ENCODE data around the gene ODAPH.
"Not testable (repeated sequence)": the region's sequence is repeated elsewhere in the genome, so short reads cannot be mapped to it uniquely, and the experiment has no call there.

The ODAPH gene, protein sequence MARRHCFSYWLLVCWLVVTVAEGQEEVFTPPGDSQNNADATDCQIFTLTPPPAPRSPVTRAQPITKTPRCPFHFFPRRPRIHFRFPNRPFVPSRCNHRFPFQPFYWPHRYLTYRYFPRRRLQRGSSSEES

DNA sequence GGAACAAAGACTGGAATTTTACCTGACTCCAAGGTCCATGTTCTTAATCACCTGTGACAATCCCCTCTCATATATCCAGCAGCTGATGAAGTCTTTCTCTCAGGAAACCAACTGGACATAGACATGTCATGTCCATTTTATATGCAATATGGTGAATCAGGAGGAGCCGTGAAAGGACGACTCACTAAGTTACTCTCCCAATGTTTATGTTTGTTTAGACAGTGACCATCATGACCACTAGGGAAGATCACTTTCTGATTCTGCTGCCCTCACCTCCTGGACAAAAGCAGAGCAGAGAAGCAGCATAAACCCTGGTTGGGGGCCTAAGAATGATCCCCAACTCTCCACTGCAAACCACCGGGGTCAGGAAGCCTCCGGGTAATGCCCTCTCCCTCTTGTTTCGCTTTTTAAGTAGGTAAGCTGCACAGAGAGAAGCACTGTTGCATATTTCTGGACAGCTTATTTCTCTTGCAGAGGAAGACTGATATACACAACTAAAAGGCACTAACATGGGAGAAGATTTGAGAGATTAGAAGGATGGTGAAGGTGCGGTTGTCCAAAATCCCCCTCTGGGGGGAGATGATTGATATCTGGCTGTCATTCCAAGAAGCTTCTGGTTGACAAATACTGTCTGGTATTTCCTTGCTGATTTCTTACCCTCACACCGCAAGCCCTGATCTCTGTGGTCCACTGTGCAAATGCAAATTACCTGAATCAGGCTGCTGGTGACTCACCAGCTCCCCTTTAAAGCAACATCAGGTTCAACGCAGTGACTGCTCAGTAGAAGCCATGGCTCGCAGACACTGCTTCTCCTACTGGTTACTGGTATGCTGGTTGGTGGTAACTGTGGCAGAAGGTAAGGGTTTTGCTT, at the start of gene ODAPH:
ODAPH (plus strand) TSS at position 773 of the 871 bp plus-strand sequence; CDS start at position 790, 17 bp downstream.
- no peak for DNase-seq (ENCODE audit: low read depth in 3 of 3, low spot score in 1 of 3)

DNA sequence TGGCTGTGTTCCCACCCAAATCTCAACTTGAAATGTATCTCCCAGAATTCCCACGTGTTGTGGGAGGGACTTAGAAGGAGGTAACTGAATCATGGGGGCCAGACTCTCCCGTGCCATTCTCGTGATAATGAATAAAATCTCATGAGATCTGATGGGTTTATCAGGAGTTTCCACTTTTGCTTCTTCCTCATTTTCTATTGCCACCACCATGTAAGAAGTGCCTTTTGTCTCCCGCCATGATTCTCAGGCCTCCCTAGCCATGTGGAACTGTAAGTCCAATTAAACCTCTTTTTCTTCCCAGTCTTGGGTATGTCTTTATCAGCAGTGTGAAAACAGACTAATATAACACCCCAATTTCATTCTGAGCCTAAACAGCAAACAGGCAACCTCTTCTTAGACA, 46.3 kb upstream of the ODAPH start:
- not testable (repeated sequence) for DNase-seq (ENCODE audit: low read depth in 3 of 3, low spot score in 1 of 3)

DNA sequence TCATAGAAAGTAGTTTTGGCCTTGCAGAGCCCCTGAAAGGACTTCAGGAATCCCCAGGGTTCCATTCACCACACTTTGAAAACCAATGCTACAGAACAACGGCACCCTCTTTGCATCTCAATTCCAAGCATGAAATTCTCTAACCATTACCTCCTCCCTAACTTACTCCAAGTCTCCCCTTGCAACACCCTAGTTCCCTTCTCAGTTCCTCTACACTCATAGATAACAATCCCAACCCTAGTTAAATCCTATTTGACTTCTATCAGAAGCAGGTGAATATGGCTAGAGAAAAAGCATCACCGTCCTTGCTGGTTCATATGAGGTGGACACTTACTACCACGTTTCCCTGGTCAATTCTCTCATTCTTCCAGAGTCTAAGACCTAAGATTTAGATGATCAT, 44.0 kb upstream of the ODAPH start:
- no peak for DNase-seq (ENCODE audit: low read depth in 3 of 3, low spot score in 1 of 3)

DNA sequence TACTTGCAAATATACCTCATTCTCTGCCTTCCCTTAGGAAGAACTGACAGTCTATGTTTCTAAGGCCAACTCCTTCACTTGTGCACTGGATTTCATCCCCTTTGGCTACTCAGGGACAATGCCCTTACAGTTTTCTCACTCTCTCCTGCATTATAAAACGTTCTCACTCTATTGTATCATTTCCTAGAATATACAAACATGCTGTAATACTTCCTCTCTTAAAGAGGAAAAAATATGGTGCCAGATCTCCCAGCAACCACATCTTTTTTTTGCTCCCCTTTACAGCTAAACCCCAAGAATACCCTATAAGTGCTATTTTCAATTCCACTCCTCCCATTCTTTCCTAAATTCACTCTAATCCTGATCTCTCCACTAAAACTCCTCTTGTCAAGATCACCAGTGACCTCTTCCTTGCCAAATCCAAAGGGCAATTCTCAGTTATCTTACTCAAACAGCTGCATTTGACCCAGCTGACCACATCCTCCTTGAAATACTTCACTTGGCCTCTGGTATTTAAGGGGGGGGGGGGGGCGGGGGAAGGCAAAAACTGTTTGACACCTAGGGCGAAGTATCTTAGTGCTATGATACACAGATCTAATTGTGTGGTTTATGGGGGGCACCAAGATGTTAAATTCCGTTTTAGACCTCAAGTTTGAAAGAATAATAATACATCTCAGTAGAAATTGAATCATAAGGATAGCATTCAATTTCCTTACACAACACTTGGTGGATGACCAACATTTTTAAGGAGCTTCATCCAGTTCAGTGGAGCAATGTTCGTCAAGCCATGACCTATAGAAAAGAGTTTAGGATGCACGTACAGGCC, 43.3 kb upstream of the ODAPH start:
- no peak for DNase-seq (ENCODE audit: low read depth in 3 of 3, low spot score in 1 of 3)

DNA sequence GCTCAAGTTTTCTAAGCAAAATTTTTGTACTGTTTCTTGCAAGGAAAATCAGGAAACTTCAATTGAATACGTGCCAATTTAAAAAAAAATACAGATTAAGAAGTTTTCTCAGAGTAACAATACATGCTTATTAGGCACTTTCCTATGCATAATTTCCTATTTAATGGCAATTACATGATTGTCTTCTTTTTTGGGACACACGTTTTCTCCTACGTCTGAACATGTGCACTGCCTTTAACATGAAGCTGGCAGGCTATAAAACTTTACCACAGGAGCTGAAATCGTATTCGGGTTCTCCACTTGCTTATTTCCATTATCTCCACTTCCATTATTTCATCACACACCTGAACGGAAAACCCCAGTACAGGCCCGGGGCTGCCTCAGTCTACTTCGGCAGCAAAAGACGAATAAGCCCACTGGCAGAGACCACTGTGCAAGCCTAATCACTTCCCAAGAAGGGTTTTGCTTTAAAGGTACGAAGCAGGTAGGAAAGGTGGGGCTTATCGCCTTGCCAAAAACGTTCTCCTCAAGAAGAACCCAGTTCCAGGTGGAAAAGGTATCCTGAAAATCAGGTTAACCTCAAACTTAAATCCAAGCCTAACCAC, 42.2 kb upstream of the ODAPH start:
- no peak for DNase-seq (ENCODE audit: low read depth in 3 of 3, low spot score in 1 of 3)

DNA sequence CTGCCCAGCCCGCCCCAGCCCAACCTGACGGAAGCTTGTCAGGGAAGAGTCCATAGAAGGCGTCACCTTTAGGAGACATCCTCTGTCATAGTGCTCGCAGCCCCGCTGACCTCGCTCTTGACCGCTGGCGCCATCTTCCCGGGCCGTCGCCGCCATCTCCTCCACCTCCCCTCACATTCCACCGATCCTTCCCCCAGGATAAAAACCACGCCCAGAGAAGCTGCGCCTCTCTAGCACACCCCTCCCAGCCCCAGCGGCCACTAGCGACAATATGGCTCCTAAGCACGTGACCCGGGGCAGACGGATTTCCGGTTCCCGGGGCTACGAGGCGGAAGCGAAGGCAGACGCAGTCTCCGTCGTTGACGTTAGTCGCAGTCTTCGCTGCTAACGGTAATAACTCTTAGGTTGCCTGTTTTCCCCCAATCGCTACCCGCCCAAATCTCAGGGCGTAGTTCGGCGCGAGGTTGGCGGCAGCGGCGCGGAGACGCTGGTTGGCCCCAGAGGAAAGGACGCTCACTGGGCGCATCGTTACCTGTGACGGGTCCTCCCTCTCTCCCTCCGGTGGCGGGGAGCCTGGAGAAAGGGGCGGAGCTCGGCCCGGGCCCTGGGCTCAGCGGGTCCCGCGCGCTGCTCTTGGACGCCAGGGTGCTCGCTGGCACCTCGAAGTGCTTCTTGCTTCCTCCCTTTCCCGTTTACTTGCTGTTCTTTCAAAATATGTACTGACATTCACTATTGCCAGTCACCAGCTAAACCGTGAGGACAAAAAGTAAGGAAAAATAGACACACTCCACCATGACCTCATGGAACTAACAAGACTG, 41.5 kb upstream of the ODAPH start, which contains the start of the genes RCHY1 and THAP6:
RCHY1 (minus strand) TSS at position 273 of the 818 bp plus-strand sequence; CDS start at position 156, 117 bp downstream.
THAP6 (plus strand) TSS at position 343 of the 818 bp plus-strand sequence. CDS start 980 bp downstream, outside the sequence.
- DNase-seq (ENCODE audit: low read depth in 3 of 3, low spot score in 1 of 3): peak; percentile 74 to 81 (median 77)

DNA sequence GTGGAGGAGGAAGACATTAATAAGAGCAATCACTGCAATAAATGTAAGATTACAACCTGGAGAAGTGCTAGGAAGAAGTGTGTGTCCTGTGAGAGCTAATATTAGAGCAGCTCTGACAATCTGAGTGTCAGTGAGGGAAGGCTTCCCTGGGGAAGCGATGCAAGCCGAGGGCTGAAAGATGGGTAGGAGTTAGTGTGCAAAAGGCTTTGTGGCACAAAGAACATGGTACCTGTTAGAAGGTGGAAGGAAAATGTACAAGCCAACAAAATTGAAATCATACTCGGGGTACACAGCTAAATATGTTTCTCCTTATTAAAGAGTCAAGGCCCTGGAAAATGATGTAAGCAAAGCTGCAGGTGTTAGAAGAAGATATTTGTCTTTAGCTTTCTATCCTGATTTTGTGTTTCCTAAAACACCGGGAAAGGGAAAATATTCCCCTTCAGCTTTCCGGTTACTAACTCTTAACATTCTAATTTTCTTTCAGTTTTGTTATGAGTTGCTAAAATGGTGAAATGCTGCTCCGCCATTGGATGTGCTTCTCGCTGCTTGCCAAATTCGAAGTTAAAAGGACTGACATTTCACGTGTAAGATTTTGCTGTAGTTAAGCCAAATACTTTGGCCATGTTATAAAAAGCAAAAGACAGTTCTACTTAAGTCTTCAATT, 40.8 kb upstream of the ODAPH start:
- DNase-seq (ENCODE audit: low read depth in 3 of 3, low spot score in 1 of 3): no peak

DNA sequence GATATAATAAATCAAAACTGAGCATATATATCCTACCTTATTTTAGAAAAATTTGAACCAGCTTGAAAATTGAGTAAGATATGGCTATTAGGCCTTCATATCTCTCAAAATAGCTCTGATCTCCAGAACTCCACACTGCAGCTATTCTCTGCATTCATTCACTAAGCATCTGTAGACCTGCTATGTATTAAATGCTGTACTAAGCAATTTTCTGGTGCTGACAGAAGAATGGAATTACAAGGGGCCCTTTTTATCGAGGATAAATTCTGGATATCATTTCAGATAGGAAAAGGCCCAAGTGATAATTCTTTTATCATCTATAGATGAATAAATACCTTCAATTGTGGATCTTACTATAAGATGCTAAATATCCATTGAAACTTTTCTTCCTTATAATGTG, 39.7 kb upstream of the ODAPH start:
- no peak for DNase-seq (ENCODE audit: low read depth in 3 of 3, low spot score in 1 of 3)

DNA sequence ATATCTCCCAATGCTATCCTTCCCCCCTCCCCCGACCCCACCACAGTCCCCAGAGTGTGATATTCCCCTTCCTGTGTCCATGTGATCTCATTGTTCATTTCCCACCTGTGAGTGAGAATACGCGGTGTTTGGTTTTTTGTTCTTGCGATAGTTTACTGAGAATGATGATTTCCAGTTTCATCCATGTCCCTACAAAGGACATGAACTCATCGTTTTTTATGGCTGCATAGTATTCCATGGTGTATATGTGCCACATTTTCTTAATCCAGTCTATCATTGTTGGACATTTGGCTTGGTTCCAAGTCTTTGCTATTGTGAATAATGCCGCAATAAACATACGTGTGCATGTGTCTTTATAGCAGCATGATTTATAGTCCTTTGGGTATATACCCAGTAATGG, 36.4 kb upstream of the ODAPH start:
- DNase-seq (ENCODE audit: low read depth in 3 of 3, low spot score in 1 of 3): not testable (repeated sequence)

DNA sequence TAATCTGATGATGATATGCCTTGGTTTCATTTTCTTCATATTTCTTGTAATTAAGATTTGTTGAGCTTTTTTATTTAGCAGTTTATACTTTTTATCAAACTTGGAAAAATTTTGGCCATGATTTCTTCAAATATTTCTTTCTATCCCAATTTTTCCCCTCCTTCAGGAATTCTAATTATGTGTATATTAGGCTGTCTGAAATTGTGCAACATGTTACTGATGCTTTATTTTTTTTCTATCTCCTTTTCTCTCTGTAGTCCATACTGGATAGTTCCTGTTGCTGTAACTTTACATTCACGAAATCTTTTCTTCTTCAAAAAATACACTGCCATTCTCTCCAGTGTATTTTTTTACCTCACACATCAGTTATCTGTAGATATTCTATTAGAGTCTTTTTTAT, 30.8 kb upstream of the ODAPH start:
- DNase-seq (ENCODE audit: low read depth in 3 of 3, low spot score in 1 of 3): no peak

DNA sequence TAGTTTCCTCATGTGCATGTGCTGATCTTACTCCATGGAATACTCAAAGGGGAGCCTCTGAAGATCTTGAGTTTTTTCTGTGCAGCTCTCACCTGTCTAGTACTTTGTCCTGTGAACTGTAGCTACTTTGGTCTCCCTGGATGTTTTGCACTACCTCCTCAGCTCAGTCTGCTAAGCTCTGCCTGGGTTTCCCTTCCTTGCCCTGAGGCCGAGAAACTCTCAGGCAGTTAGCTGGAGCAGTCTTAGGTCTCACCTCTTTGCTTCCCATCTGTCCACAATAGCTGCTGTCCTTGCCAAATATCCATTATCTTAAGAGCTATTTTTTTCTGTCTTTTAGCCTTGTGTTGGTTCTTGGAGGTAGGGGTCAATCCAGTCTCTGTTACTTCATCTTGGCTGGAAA, 30.0 kb upstream of the ODAPH start:
- DNase-seq (ENCODE audit: low read depth in 3 of 3, low spot score in 1 of 3): no peak

DNA sequence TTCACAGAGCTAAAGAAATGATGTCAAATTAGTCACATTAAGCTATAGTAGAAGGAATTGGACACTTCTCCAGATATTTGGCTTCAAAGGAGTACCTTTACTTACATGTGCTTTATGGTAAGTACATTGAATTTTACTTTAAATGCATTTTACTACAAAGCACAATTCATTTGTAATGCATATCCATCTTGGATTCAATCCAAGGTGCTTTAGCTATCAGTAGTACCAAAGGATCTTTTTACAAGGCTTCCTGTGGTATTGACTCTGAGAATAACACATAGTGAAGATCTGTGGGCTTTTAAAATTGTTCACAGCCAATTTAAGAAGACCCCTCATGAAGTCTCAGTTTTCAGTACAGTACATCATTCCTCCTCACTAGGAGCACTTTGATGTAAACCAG, 28.4 kb upstream of the ODAPH start:
- DNase-seq (ENCODE audit: low read depth in 3 of 3, low spot score in 1 of 3): no peak

DNA sequence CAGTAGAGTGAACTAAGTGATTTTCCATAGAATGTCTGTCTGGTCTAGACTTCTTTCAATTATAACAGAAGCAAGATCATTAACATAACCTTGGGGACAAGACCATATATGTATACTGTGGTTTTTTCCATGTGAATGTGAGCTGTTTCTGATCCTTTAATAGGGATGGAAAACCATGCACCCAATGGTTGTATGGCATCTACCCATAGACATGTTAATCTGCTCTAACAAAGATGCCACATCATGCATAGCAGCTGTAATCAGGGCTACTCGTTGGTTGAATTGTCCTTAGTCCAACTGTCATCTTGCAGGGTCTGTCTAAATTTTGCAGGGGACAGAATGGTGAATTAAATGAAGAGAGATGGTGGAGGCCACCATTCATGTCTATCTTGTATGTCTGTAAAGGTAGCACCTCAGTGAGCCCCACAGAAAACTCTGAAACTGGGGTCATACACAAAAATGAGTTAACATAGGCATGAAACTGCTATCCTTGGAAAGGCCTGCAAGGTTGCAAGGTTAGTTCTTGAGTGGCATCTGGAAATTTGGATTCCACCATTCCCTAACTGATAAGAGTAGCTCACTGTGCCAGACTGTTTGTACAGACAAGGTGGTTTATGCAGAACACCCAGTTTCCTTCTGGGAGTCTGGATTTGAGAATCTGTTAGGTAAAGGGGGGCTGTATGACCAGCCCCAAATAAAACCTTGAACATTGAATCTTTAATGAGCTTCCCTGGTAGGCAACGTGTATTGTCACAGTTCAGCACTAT, 25.1 kb upstream of the ODAPH start:
- DNase-seq (ENCODE audit: low read depth in 3 of 3, low spot score in 1 of 3): no peak

DNA sequence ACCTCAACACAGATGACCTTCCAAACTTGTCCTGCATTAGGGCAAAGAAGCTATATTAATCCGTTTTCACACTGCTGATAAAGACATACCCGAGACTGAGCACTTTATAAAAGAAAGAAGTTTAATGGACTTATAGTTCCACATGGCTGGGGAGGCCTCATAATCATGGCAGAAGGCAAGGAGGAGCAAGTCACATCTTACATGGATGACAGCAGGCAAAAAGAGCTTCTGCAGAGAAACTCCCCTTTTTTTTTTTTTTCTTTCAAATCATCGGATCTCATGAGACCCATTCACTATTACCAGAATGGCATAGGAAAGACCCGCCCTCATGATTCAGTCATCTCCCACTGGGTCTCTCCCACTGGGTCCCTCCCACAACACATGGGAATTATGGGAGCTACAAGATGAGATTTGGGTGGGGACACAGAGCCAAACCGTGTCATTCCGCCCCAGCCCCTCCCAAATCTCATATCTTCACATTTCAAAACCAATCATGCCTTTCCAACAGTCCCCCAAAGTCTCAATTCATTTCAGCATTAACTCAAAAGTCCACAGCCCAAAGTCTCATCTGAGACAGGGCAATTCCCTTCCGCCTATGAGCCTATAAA, 24.2 kb upstream of the ODAPH start:
- not testable (repeated sequence) for DNase-seq (ENCODE audit: low read depth in 3 of 3, low spot score in 1 of 3)

DNA sequence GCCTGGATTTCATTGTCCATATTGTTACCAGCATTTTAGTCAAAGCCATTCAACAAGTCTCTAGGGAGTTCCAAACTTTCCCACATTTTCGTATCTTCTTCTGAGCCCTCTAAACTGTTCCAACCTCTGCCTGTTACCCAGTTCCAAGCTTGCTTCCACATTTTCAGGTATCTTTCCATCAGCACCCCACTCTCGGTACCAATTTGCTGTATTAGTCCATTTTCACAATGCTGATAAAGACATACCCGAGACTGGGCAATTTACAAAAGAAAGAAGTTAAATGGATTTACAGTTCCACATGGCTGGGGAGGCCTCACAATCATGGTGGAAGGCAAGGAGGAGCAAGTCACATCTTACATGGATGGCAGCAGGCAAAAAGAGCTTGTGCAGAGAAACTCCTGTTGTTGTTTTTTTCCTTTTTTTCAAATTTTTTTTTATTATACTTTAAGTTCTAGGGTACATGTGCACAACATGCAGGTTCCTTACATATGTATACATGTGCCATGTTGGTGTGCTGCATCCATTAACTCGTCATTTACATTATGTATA, 22.5 kb upstream of the ODAPH start:
- not testable (repeated sequence) for DNase-seq (ENCODE audit: low read depth in 3 of 3, low spot score in 1 of 3)

DNA sequence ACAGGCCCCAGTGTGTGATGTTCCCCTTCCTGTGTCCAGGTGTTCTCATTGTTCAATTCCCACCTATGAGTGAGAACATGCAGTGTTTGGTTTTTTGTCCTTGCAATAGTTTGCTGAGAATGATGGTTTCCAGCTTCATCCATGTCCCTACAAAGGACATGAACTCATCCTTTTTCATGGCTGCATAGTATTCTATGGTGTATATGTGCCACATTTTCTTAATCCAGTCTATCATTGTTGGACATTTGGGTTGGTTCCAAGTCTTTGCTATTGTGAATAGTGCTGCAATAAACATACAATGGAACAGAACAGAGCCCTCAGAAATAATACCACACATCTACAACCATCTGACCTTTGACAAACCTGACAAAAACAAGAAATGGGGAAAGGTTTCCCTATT, 21.9 kb upstream of the ODAPH start:
- not testable (repeated sequence) for DNase-seq (ENCODE audit: low read depth in 3 of 3, low spot score in 1 of 3)

DNA sequence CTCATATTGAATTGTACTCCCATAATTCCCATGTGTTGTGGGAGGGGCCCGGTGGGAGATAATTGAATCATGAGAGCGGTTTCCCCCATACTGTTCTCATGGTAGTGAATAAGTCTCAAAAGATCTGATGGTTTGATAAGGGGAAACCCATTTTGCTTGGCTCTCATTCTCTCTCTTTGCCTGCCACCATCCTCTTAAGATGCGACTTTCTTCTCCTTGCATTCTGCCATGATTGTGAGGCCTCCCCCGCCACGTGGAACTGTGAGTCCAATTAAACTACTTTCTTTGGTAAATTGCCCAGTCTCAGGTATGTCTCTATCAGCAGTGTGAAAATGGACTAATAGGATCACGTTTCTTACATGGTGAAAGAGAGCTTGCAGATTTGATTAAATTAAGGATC, 18.6 kb upstream of the ODAPH start:
- DNase-seq (ENCODE audit: low read depth in 3 of 3, low spot score in 1 of 3): not testable (repeated sequence)

DNA sequence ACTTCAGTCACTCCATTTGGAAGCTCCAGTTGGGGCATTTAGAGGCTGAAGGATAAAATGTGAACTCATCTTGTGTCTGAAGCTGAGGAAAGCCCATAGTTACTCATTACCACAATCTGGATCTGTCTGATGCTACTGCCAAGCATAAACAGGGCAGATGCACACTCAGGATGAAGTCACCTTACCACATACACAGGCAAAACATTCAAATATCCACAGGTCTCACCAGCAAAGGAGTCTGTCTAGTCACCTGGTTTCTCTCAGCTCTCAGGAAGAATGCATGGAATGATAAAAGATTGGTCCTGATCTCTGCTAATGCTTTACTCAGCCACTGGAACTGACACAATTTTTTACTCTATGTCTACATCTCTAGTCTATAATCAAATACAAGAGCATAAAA, 13.0 kb upstream of the ODAPH start:
- DNase-seq (ENCODE audit: low read depth in 3 of 3, low spot score in 1 of 3): no peak

All from stimulated activated CD4-positive, alpha-beta T cell treated with anti-CD3 and anti-CD28 coated beads, TNF-alpha, amount 100 ng/mL, for 1 hour (primary cell).